Right lobe of liver (tissue), 4 donors: ENCODE results near the gene FOXM1.

Experiments used
- POLR2A ChIP-seq: fragments of 450-650 bp; IDR thresholded peaks from one replicate; pipeline ENCODE4 v1.6.1; 2017; ENCODE audit warnings: antibody characterized with exemption, mild to moderate bottlenecking
- TF ChIP-seq, protein P1 (sequence below), 4 donors: fragments of 200-600 bp in 3 of 4; fragments of 450-650 bp in 1 of 4; IDR thresholded peaks; one replicate each; pipeline versions ENCODE4 v1.5.1 to v1.8.0; 2016 to 2022; ENCODE audit warnings: antibody characterized with exemption in 4 of 4, mild to moderate bottlenecking in 2 of 4
- donor health status: DM: no; HTN: no; CAD: no.
- donor health status: DM: no; HTN: no; CAD: no.
- donor health status: DM: no; HTN: yes; CAD: no.

DNA sequence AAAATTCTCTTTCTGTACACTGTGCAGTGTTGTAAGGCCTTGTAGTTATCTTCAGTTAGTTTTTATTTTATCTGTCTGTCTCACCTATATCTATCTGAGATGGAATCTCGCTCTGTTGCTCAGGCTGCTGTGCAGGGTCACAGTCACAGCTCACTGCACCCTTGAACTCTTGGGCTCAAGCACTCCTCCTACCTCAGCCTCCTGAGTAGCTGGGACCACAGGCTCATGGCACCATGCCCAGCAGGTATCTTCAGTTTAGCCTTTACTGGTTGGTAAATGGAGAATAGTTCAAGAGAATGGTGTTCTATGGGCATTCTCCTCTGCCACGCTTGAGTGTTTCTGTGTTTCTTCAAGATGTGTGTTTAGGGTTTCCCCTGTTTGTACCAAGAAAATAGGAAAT, 27.3 kb upstream of the FOXM1 start:
- TF ChIP-seq, protein P1, sequence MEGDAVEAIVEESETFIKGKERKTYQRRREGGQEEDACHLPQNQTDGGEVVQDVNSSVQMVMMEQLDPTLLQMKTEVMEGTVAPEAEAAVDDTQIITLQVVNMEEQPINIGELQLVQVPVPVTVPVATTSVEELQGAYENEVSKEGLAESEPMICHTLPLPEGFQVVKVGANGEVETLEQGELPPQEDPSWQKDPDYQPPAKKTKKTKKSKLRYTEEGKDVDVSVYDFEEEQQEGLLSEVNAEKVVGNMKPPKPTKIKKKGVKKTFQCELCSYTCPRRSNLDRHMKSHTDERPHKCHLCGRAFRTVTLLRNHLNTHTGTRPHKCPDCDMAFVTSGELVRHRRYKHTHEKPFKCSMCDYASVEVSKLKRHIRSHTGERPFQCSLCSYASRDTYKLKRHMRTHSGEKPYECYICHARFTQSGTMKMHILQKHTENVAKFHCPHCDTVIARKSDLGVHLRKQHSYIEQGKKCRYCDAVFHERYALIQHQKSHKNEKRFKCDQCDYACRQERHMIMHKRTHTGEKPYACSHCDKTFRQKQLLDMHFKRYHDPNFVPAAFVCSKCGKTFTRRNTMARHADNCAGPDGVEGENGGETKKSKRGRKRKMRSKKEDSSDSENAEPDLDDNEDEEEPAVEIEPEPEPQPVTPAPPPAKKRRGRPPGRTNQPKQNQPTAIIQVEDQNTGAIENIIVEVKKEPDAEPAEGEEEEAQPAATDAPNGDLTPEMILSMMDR (IDR thresholded peaks at IDR 0.05), result no peak
- no peak for TF ChIP-seq POLR2A
